Gastroesophageal sphincter (tissue), 3 donors: ENCODE measurements around the gene TMEM38A.

Source experiments
- POLR2A ChIP-seq, 2 donors: fragments of 450-650 bp; IDR thresholded peaks; one replicate each; pipeline ENCODE4 v1.6.1; 2017; ENCODE audit warnings: antibody characterized with exemption in 2 of 2, mild to moderate bottlenecking in 2 of 2, moderate library complexity in 1 of 2
- POLR2AphosphoS5 ChIP-seq: sonication (generic); formaldehyde crosslinking; IDR thresholded peaks from one replicate; pipeline ENCODE4 v1.6.1; 2017; ENCODE audit warnings: antibody characterized with exemption
- TF ChIP-seq, protein P1 (sequence below), 4 experiments: fragments of 200-600 bp in 2 of 4; fragments of 450-650 bp in 2 of 4; sonication (generic) in 1 of 4; IDR thresholded peaks; one replicate each; pipeline ENCODE4 v1.5.1; 2017 to 2019; ENCODE audit warnings: antibody characterized with exemption in 4 of 4, mild to moderate bottlenecking in 2 of 4, moderate library complexity in 2 of 4

GRCh38 chr19:16737911-16738310 lies 77.0 kb downstream of the TMEM38A start:
- TF ChIP-seq, protein P1, sequence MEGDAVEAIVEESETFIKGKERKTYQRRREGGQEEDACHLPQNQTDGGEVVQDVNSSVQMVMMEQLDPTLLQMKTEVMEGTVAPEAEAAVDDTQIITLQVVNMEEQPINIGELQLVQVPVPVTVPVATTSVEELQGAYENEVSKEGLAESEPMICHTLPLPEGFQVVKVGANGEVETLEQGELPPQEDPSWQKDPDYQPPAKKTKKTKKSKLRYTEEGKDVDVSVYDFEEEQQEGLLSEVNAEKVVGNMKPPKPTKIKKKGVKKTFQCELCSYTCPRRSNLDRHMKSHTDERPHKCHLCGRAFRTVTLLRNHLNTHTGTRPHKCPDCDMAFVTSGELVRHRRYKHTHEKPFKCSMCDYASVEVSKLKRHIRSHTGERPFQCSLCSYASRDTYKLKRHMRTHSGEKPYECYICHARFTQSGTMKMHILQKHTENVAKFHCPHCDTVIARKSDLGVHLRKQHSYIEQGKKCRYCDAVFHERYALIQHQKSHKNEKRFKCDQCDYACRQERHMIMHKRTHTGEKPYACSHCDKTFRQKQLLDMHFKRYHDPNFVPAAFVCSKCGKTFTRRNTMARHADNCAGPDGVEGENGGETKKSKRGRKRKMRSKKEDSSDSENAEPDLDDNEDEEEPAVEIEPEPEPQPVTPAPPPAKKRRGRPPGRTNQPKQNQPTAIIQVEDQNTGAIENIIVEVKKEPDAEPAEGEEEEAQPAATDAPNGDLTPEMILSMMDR (IDR thresholded peaks at IDR 0.05): no peak
- TF ChIP-seq POLR2AphosphoS5: peak; percentile 28
- TF ChIP-seq POLR2A (IDR thresholded peaks at IDR 0.05): no peak
